HG03175 (cell line): Measurements from ENCODE around the gene CORO6.
A peak's percentile ranks its signal among the peaks of the same experiment; 100 is the strongest.

ENCODE experiments used
- ATAC-seq: cut with Tn5 transposase; IDR thresholded peaks from one replicate; pipeline ENCODE4 v1.9.1; 2021; ENCODE audit warnings: mild to moderate bottlenecking, moderate library complexity; ENCODE audit not compliant: unreplicated experiment

The CORO6 gene

GRCh38 chr17:29578626-29579485 is 43.9 kb downstream of the CORO6 start:
- no peak for ATAC-seq

- no peak for ATAC-seq
Observed at GRCh38 chr17:29577385-29578211, 45.1 kb downstream of the CORO6 start.

GRCh38 chr17:29577001-29577370 is 45.7 kb downstream of the CORO6 start:
- ATAC-seq, result no peak

- ATAC-seq, result no peak
Observed at GRCh38 chr17:29576214-29577000, 46.3 kb downstream of the CORO6 start.

- no peak for ATAC-seq
Observed at GRCh38 chr17:29575511-29576213, 47.0 kb downstream of the CORO6 start.

GRCh38 chr17:29574732-29575510 is 47.8 kb downstream of the CORO6 start:
- no peak for ATAC-seq

- no peak for ATAC-seq
Observed at GRCh38 chr17:29573871-29574731, 48.6 kb downstream of the CORO6 start.

- no peak for ATAC-seq
Observed at GRCh38 chr17:29573558-29573869, 49.2 kb downstream of the CORO6 start.

- ATAC-seq, result no peak
Observed at GRCh38 chr17:29572691-29573557, 49.8 kb downstream of the CORO6 start.

- no peak for ATAC-seq
Observed at GRCh38 chr17:29571883-29572681, 50.6 kb downstream of the CORO6 start.

GRCh38 chr17:29571486-29571882 is 51.2 kb downstream of the CORO6 start:
- ATAC-seq, result no peak

GRCh38 chr17:29570521-29570920 is 52.2 kb downstream of the CORO6 start:
- ATAC-seq, result no peak

- ATAC-seq, result no peak
Observed at GRCh38 chr17:29569245-29569950, 53.3 kb downstream of the CORO6 start.

- ATAC-seq, result peak; percentile 32
Observed at GRCh38 chr17:29568331-29569244, 54.1 kb downstream of the CORO6 start, which contains the start of gene TP53I13. Gene TP53I13 (plus strand): TSS chr17:29568701. CDS start chr17:29568759, 58 bp downstream.

- ATAC-seq, result peak; percentile 36
Observed at GRCh38 chr17:29567554-29568330, 55.0 kb downstream of the CORO6 start.
